Measurements from ENCODE around the gene SCN3A. TPM values are rescaled to one million over a fixed set of nuclear protein-coding genes. Genes with fewer than 3 reads are reported as not detected.

Gene SCN3A
- total RNA-seq, 1 experiment from 2014 or later = not detected

DNA sequence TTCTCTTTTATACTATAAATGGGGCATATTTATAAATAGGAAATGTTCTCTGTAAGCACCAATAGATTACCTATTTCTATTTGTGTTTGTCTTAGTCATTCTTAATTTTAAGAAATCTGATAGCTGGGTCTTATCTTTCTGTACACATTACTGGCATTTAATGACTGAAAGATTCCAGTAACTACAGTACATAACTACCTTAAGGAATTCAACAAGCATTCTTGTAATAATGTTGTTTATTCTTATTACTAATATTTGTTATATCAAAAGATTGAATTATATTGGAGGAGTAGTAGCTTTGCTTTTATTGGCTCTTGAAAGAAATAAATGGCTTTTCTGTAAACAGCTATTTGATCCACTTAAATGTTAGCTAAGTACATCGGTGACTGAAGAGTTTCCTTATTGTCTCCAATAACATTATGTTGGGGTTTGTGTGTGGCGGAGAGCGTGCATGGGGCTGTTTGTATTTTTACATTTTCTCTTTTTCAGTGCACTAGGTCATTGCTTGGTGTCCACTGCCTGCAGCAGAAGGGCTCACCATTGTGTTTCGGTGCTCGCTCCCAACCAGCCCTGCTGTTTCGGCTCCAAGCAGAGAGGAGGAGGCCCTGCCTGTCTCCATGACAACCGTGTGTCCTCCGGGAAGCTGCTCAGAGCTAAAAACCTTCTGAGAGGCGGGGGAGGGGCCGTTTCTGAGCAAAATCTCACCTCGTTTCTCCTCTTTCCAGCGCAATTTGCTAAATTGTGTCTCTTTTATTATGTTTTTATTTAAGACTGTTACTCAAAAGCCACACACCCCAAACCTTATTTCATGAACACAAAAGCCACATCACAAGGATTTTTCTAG is 136.0 kb downstream of the SCN3A start:
- DNase-seq (ENCODE audit: unreplicated experiment) = no peak
- no peak overlapping the region for H3K27ac Mint-ChIP-seq (ENCODE audit: low read depth, unreplicated experiment)
- H3K27me3 Mint-ChIP-seq (ENCODE audit: insufficient read depth, unreplicated experiment) = peaks cover 61% of the 10 kb centered on the region
- no TSS peak for BruUV-seq (replicated peaks)
- no peaks in the 10 kb centered on the region for H3K36me3 Mint-ChIP-seq (ENCODE audit: insufficient read depth, unreplicated experiment)
- TF ChIP-seq, protein P1, sequence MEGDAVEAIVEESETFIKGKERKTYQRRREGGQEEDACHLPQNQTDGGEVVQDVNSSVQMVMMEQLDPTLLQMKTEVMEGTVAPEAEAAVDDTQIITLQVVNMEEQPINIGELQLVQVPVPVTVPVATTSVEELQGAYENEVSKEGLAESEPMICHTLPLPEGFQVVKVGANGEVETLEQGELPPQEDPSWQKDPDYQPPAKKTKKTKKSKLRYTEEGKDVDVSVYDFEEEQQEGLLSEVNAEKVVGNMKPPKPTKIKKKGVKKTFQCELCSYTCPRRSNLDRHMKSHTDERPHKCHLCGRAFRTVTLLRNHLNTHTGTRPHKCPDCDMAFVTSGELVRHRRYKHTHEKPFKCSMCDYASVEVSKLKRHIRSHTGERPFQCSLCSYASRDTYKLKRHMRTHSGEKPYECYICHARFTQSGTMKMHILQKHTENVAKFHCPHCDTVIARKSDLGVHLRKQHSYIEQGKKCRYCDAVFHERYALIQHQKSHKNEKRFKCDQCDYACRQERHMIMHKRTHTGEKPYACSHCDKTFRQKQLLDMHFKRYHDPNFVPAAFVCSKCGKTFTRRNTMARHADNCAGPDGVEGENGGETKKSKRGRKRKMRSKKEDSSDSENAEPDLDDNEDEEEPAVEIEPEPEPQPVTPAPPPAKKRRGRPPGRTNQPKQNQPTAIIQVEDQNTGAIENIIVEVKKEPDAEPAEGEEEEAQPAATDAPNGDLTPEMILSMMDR (IDR thresholded peaks at IDR 0.05; ENCODE audit: unreplicated experiment) = no peak
- no peaks in the 10 kb centered on the region for H3K4me1 Mint-ChIP-seq (ENCODE audit: insufficient read depth, unreplicated experiment)
- H3K4me3 Mint-ChIP-seq (ENCODE audit: unreplicated experiment) = no peak overlapping the region
- intact Hi-C loops (cut with micrococcal nuclease) = no loop called here
- POLR2A ChIA-PET = no interaction called here
- CTCF ChIA-PET = no interaction called here
- H3K9me3 Mint-ChIP-seq (ENCODE audit: unreplicated experiment) = no peaks in the 10 kb centered on the region

- Mint-ChIP-seq H3K36me3 (ENCODE audit: insufficient read depth, unreplicated experiment) (no peaks in the 10 kb centered on the region), H3K27me3 (ENCODE audit: insufficient read depth, unreplicated experiment) (peaks cover 62% of the 10 kb centered on the region), H3K4me3 (ENCODE audit: unreplicated experiment) (no peak overlapping the region), H3K9me3 (ENCODE audit: unreplicated experiment) (no peaks in the 10 kb centered on the region), H3K4me1 (ENCODE audit: insufficient read depth, unreplicated experiment) (no peaks in the 10 kb centered on the region), H3K27ac (ENCODE audit: low read depth, unreplicated experiment) (no peak overlapping the region)
- BruUV-seq (replicated peaks) = no TSS peak
- TF ChIP-seq, protein P1 (IDR thresholded peaks at IDR 0.05; ENCODE audit: unreplicated experiment) = no peak
- intact Hi-C loops (cut with micrococcal nuclease) = no loop called here
- DNase-seq (ENCODE audit: unreplicated experiment) = no peak
- ChIA-PET CTCF (interaction anchor here (1.7 to 1.9 kb wide), 2 partner anchors 48 to 140 kb away, joined by 5 read pairs; no protein-coding TSS in a partner anchor), POLR2A (interaction anchor here (0.7 to 0.8 kb wide), 2 partner anchors 11 to 771 kb away, joined by 3 read pairs; no protein-coding TSS in a partner anchor)
Observed at GRCh38 chr2:165064743-165065142, 139.1 kb downstream of the SCN3A start.

DNA sequence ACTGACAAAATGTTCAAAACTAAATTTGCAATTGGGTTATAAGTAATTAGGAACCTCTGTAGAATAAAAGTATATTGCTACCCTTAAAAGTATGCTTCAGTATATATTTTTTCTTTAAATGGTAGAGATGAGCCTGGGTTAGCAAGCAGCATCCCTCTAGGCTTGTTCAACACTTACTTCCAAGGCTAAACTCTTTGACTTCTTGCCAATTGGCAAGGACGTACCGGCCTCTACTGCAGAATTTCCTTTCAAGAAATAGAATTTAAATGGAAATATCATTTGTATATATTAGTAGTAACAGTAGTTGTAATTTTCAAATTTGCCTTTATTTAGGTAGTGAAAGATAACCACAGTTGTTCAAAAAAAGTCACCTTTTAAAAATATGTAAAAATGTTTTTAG is 143.4 kb downstream of the SCN3A start:
- POLR2A ChIA-PET = no interaction called here
- no peak overlapping the region for H3K4me3 Mint-ChIP-seq (ENCODE audit: unreplicated experiment)
- no peaks in the 10 kb centered on the region for H3K9me3 Mint-ChIP-seq (ENCODE audit: unreplicated experiment)
- peaks cover 35% of the 10 kb centered on the region for H3K27me3 Mint-ChIP-seq (ENCODE audit: insufficient read depth, unreplicated experiment)
- no peak overlapping the region for H3K27ac Mint-ChIP-seq (ENCODE audit: low read depth, unreplicated experiment)
- H3K36me3 Mint-ChIP-seq (ENCODE audit: insufficient read depth, unreplicated experiment) = no peaks in the 10 kb centered on the region
- TF ChIP-seq, protein P1 (IDR thresholded peaks at IDR 0.05; ENCODE audit: unreplicated experiment) = no peak
- DNase-seq (ENCODE audit: unreplicated experiment) = no peak
- intact Hi-C loops (cut with micrococcal nuclease) = no loop called here
- BruUV-seq (replicated peaks) = no TSS peak
- no peaks in the 10 kb centered on the region for H3K4me1 Mint-ChIP-seq (ENCODE audit: insufficient read depth, unreplicated experiment)
- CTCF ChIA-PET = no interaction called here

GRCh38 chr2:165058476-165059265 is 145.2 kb downstream of the SCN3A start:
- Mint-ChIP-seq H3K4me3 (ENCODE audit: unreplicated experiment) (no peak overlapping the region), H3K9me3 (ENCODE audit: unreplicated experiment) (no peaks in the 10 kb centered on the region), H3K4me1 (ENCODE audit: insufficient read depth, unreplicated experiment) (no peaks in the 10 kb centered on the region), H3K27me3 (ENCODE audit: insufficient read depth, unreplicated experiment) (peaks cover 51% of the 10 kb centered on the region), H3K27ac (ENCODE audit: low read depth, unreplicated experiment) (no peak overlapping the region), H3K36me3 (ENCODE audit: insufficient read depth, unreplicated experiment) (no peaks in the 10 kb centered on the region)
- ChIA-PET CTCF (interaction anchor here (0.5 to 0.7 kb wide), 2 partner anchors 181 to 342 kb away, joined by 3 to 4 read pairs; partner anchors contain the start of gene SCN2A), POLR2A (no interaction called here)
- intact Hi-C loops (cut with micrococcal nuclease) = no loop called here
- TF ChIP-seq, protein P1 (IDR thresholded peaks at IDR 0.05; ENCODE audit: unreplicated experiment) = no peak
- no TSS peak for BruUV-seq (replicated peaks)
- no peak for DNase-seq (ENCODE audit: unreplicated experiment)

All from MCF 10A (cell line).